Measurements from ENCODE around the gene MVK. TPM values are rescaled to one million over a fixed set of nuclear protein-coding genes. Genes with fewer than 3 reads are reported as not detected.

MVK gene
- total RNA-seq, 1 experiment from 2014 or later: 50.8 TPM

- H3K27ac ChIP-seq: no peak overlapping the region
- intact Hi-C loops (cut with micrococcal nuclease; ENCODE audit: unreplicated experiment): no loop called here
- peak overlapping the region; percentile 88 for H2AFZ ChIP-seq
- CTCF ChIA-PET: interaction anchor here (0.8 to 1.2 kb wide), 3 partner anchors 24 to 199 kb away, joined by 3 to 4 read pairs (median 3); no protein-coding TSS in a partner anchor
- BruUV-seq (replicated peaks): no TSS peak
- peaks cover 16% of the 10 kb centered on the region for H3K4me1 ChIP-seq (replicated peaks; ENCODE audit: insufficient read depth)
- no peaks in the 10 kb centered on the region; the same call in 1 of the 2 replicates for H4K20me1 ChIP-seq (ENCODE audit: insufficient read depth)
- 0 out of 2 replicates have a peak, but pooled peaks cover 7% of the 10 kb centered on the region for H3K36me3 ChIP-seq (ENCODE audit: low read depth)
- peak overlapping the region; percentile 99 for H3K4me2 ChIP-seq
- POLR2A ChIA-PET (ENCODE audit: unreplicated experiment): interaction anchor here (0.5 to 1.7 kb wide), 8 partner anchors 8 to 771 kb away, joined by 3 to 11 read pairs (median 5); no protein-coding TSS in a partner anchor
- no peaks in the 10 kb centered on the region for H3K9me3 ChIP-seq (ENCODE audit: insufficient read depth, low read depth)
- DNase-seq: no peak
- H3F3A ChIP-seq (ENCODE audit: insufficient read depth, low read depth): no peaks in the 10 kb centered on the region
- no peaks in the 10 kb centered on the region for H3K9me2 ChIP-seq (ENCODE audit: insufficient read depth)
- no peaks in the 10 kb centered on the region for H3K27me3 ChIP-seq (ENCODE audit: insufficient read depth, low read depth)
- TF ChIP-seq EZH2 (IDR thresholded peaks at IDR 0.05; ENCODE audit: low read depth): no peak
- TF ChIP-seq, protein P1, sequence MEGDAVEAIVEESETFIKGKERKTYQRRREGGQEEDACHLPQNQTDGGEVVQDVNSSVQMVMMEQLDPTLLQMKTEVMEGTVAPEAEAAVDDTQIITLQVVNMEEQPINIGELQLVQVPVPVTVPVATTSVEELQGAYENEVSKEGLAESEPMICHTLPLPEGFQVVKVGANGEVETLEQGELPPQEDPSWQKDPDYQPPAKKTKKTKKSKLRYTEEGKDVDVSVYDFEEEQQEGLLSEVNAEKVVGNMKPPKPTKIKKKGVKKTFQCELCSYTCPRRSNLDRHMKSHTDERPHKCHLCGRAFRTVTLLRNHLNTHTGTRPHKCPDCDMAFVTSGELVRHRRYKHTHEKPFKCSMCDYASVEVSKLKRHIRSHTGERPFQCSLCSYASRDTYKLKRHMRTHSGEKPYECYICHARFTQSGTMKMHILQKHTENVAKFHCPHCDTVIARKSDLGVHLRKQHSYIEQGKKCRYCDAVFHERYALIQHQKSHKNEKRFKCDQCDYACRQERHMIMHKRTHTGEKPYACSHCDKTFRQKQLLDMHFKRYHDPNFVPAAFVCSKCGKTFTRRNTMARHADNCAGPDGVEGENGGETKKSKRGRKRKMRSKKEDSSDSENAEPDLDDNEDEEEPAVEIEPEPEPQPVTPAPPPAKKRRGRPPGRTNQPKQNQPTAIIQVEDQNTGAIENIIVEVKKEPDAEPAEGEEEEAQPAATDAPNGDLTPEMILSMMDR (conservative IDR thresholded peaks at IDR 0.05): no peak
- H3K79me2 ChIP-seq (ENCODE audit: low read depth): peaks cover 17% of the 10 kb centered on the region
- H3K4me3 ChIP-seq: peak overlapping the region; percentile 80
Observed at GRCh38 chr12:109573914-109574244, 285 bp downstream of the MVK start.

DNA sequence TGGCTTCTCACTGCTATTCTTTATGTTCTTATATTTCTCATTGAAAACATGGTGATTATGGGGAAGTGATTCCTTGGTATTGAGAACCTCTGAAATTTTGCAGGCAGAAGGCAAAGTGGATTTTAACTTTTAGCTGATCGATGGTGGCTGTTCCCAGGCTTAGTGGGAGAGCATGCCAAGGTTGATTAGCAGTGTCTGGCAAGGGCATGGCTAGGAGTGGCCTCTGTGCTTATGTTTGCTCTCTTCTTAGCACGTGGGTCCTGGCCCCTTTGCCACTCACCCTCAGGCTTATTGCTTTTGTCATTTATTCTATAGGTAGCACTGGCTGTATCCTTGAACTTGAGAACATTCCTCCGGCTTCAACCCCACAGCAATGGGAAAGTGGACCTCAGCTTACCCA, 2.1 kb downstream of the MVK start:
- Histone ChIP-seq H3K4me2 (no peak overlapping the region), H3K27me3 (ENCODE audit: insufficient read depth, low read depth) (no peaks in the 10 kb centered on the region), H3K79me2 (ENCODE audit: low read depth) (peaks cover 17% of the 10 kb centered on the region), H4K20me1 (ENCODE audit: insufficient read depth) (no peaks in the 10 kb centered on the region), H3K9me3 (ENCODE audit: insufficient read depth, low read depth) (no peaks in the 10 kb centered on the region), H3K9me2 (ENCODE audit: insufficient read depth) (no peaks in the 10 kb centered on the region), H3K36me3 (ENCODE audit: low read depth) (0 out of 2 replicates have a peak, but pooled peaks cover 7% of the 10 kb centered on the region), H3K4me1 (replicated peaks; ENCODE audit: insufficient read depth) (peaks cover 16% of the 10 kb centered on the region), H3K4me3 (no peak overlapping the region), H2AFZ (no peak overlapping the region), H3K27ac (no peak overlapping the region), H3F3A (ENCODE audit: insufficient read depth, low read depth) (no peaks in the 10 kb centered on the region; the same call in 1 of the 2 replicates)
- no peak for DNase-seq
- intact Hi-C loops (cut with micrococcal nuclease; ENCODE audit: unreplicated experiment): no loop called here
- no peak for TF ChIP-seq EZH2 (IDR thresholded peaks at IDR 0.05; ENCODE audit: low read depth)
- TF ChIP-seq, protein P1 (conservative IDR thresholded peaks at IDR 0.05): no peak
- no TSS peak for BruUV-seq (replicated peaks)
- POLR2A ChIA-PET (ENCODE audit: unreplicated experiment): no interaction called here
- CTCF ChIA-PET: no interaction called here

DNA sequence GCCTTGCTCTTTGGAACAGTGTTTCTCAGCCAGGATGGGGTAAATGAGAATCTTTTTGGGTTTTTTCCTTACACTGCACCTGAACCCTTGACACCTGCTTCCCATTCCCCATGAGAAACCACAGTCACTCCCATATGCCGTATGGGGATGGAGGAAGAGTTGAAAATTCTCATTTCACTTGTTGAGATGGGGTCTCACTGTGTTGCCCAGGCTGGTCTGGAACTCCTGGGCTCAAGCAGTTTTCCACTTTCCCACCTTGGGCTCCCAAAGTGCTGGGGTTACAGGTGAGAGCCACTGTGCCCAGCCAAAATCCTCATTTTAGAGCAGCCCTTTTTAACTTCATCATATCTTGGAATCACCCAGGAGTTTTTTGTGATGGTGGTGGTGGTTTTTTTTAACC, 3.7 kb downstream of the MVK start:
- H3K27me3 ChIP-seq (ENCODE audit: insufficient read depth, low read depth): no peaks in the 10 kb centered on the region
- peaks cover 26% of the 10 kb centered on the region for H3K4me1 ChIP-seq (replicated peaks; ENCODE audit: insufficient read depth)
- intact Hi-C loops (cut with micrococcal nuclease; ENCODE audit: unreplicated experiment): no loop called here
- TF ChIP-seq, protein P1 (conservative IDR thresholded peaks at IDR 0.05): no peak
- TF ChIP-seq EZH2 (IDR thresholded peaks at IDR 0.05; ENCODE audit: low read depth): no peak
- no peaks in the 10 kb centered on the region for H4K20me1 ChIP-seq (ENCODE audit: insufficient read depth)
- BruUV-seq (replicated peaks): no TSS peak
- H3K4me3 ChIP-seq: no peak overlapping the region
- no peak overlapping the region for H2AFZ ChIP-seq
- CTCF ChIA-PET: no interaction called here
- H3F3A ChIP-seq (ENCODE audit: insufficient read depth, low read depth): peaks cover 4% of the 10 kb centered on the region; the same call in 1 of the 2 replicates
- POLR2A ChIA-PET (ENCODE audit: unreplicated experiment): no interaction called here
- H3K36me3 ChIP-seq (ENCODE audit: low read depth): 0 out of 2 replicates have a peak, but pooled peaks cover 5% of the 10 kb centered on the region
- no peak for DNase-seq
- H3K9me3 ChIP-seq (ENCODE audit: insufficient read depth, low read depth): no peaks in the 10 kb centered on the region
- H3K79me2 ChIP-seq (ENCODE audit: low read depth): peaks cover 16% of the 10 kb centered on the region
- no peak overlapping the region for H3K4me2 ChIP-seq
- no peak overlapping the region for H3K27ac ChIP-seq
- H3K9me2 ChIP-seq (ENCODE audit: insufficient read depth): no peaks in the 10 kb centered on the region

Data from PC-9 (cell line).